LNCaP clone FGC (cell line): ENCODE measurements around the gene MRI1.
A peak's percentile ranks its signal among the peaks of the same experiment; 100 is the strongest.
"Not testable (repeated sequence)": the region's sequence is repeated elsewhere in the genome, so short reads cannot be mapped to it uniquely, and the experiment has no call there.

Experiments used
- DNase-seq: peaks from one replicate; pipeline ENCODE4 v3.0.0-alpha.2; 2011; ENCODE audit warnings: low read depth
- H3K4me3 ChIP-seq: 2 replicates; pipeline ENCODE4 v1.5.1; 2011; ENCODE audit warnings: mild to moderate bottlenecking, low read depth, low read length, control low read depth
- TF ChIP-seq, protein P1 (sequence below): IDR thresholded peaks from 2 replicates; pipeline ENCODE4 v1.5.1; 2012; ENCODE audit warnings: mild to moderate bottlenecking; ENCODE audit not compliant: control insufficient read depth, insufficient read depth; ENCODE audit errors: extremely low read depth

MRI1 gene

DNA sequence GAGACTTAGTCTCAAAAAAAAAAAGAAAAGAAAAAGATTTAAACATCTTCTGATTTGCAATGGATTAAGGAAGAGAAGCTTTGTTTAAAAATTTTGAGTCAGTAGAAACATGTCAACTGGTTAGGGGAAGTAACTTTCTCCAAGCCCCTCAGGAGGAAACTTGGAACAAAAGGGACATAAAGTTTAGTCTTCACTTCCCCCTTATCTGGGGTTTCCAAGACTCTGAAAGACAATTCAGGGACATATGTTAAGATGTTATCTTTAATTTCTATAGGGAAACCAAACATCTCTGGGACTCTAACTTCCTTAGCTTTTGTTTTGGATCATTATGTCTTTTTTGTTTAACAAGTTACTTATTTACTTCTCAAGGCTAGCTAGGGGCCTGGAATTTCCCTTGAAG, 20.1 kb upstream of the MRI1 start:
- TF ChIP-seq, protein P1, sequence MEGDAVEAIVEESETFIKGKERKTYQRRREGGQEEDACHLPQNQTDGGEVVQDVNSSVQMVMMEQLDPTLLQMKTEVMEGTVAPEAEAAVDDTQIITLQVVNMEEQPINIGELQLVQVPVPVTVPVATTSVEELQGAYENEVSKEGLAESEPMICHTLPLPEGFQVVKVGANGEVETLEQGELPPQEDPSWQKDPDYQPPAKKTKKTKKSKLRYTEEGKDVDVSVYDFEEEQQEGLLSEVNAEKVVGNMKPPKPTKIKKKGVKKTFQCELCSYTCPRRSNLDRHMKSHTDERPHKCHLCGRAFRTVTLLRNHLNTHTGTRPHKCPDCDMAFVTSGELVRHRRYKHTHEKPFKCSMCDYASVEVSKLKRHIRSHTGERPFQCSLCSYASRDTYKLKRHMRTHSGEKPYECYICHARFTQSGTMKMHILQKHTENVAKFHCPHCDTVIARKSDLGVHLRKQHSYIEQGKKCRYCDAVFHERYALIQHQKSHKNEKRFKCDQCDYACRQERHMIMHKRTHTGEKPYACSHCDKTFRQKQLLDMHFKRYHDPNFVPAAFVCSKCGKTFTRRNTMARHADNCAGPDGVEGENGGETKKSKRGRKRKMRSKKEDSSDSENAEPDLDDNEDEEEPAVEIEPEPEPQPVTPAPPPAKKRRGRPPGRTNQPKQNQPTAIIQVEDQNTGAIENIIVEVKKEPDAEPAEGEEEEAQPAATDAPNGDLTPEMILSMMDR = no peak
- no peak for DNase-seq
- no peak overlapping the region for H3K4me3 ChIP-seq

DNA sequence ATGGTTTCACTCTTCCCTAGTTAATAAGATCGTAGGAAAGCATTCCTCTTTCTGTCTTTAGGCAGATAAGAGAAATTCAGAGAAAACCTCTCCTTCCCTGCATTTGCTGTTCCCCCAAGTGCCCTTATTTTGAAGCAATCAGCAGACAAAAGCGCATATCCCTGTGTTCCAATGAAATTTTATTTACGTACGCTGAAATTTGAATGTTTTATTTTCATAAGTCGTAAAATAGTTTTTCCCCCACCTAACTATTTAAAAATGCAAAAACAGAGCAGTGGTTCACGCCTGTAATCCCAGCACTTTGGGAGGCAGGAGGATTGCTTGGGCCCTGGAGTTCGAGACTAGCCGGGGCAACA, 17.2 kb upstream of the MRI1 start:
- DNase-seq = no peak
- TF ChIP-seq, protein P1 = no peak
- peak overlapping the region; percentile 96; the same call in 1 of the 2 replicates for H3K4me3 ChIP-seq

DNA sequence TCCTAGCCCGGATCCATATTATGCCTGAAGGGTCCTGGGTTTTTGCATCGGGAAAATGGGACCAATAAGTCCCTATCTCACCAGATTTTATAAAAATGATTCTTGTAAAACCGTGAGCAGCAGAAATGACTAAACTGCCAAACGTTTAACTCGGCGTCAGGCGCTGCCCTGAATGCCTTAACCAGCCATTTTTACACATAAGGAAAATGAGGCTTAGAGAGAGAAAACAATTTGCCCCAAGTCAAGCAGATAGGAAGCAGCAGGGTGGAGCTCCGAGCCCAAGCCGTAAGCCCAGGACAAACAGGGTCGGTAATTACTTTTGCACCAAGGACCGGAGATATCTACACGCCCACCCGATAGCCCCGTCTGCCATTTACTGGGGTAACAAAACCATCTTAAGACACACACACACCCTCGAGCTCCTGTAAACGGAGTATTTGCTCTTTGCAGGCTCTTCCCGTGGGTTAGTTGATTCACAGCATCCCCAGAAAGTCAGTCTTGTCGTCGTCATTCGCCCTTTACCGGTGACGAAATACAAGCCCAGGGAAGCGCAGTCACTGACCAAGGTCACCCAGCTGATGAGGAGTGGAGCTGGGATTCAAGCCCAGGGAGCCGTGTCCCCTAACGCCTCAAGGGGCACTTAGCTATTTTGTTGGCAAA, 16.0 kb upstream of the MRI1 start:
- H3K4me3 ChIP-seq = peak overlapping the region; percentile 96
- TF ChIP-seq, protein P1 = no peak
- DNase-seq = no peak

DNA sequence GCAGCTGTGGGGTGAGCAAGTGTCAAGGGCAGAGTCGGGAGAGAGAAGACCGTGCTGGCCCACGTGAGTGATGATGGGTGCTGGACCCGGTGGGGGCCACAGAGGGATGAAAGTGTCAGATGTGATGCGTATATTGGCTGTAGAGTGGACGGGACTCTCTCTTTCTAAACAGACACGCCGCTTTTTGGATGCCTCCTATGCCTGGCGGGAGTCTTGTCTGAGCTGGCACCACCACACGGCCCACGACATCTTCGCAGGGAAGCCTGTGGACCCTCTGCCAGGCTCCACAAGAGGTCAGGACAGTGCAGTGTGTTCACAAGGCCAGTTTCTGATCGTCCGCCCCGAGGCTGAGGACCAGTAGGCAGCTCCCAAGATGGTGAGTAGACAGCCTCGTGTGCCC, 12.9 kb upstream of the MRI1 start:
- H3K4me3 ChIP-seq = no peak overlapping the region
- TF ChIP-seq, protein P1 = no peak
- no peak for DNase-seq

DNA sequence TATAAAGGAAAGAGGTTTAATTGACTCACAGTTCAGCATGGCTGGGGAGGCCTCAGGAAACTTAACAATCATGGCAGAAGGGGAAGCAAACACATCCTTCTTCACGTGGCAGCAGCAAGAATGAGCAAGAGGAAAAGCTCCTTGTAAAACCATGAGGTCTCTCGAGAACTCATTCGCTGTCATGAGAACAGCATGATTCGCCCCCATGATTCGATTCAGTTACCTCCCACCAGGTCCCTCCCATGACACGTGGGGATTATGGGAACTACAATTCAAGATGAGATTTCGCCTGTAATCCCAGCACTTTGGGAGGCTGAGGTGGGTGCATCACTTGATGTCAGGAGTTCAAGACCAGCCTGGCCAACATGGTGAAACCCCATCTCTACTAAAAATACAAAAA, 10.7 kb upstream of the MRI1 start:
- not testable (repeated sequence) for DNase-seq, H3K4me3 ChIP-seq

DNA sequence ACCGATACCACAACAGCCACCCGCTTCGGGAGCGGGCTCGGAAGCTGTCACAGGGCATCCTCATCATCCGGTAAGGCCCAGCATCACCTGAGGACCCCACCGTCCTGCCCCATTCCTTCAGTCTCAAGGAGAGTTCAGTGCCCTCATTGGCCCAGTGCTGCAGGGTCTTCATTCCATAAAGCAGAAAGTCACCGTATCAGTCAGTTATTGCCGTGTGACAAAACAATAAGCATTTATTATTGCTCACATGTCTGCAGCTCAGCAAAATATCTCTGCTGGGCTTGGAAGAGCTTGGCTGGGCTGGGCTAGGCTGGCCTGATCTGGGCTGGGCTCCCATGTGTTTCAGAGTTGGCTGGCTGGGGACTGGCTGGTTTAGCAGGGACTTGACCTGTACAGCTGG, 8.1 kb upstream of the MRI1 start:
- TF ChIP-seq, protein P1 = no peak

DNA sequence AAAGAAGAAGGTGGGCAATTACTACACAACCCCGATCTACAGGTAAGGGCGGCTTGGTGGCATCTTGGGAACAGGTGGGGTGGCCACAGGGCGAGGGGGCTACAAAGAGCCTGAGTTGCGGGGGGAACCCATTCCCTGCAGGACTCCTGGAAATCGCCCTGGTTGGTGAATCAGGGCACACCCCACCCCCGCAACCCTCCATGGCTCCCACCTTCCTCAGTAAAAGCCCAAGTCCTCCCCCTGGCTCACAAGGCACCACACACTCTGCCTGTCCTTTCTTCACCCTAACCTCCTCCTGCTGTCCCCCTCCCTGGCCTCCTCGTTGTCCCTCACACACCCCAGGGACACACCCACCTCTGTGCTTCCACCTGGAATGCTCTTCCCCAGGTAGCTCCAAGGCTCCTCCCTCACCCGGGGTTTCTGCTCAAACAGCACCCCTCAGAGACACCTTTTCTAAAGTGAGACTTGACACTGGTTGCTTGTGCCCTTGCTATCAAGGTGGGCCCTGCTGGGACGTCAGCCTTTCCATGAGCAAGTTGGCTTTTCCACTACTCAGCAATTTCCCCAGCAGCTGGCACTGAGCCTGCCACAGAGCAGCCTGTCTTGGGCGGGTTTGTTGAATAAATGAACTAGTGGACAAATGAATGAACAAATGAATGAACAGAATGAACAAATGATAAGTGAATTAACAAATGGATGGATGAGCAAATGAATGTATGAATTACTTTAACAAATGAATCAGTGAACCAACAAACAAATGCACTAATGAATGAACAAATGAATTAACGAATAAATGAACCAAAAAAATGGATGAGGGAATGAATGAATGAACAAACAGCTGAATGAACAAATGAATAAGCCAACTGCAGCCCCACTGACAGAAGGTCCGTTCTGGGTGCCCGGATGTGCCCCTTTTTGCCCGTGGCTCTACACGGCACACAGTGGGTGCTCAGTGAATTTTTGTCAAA, 6.2 kb upstream of the MRI1 start:
- TF ChIP-seq, protein P1 = no peak
- no peak overlapping the region for H3K4me3 ChIP-seq

More for the DNA sequence above, 8.1 kb upstream of the MRI1 start:
- no peak for DNase-seq
- H3K4me3 ChIP-seq = no peak overlapping the region

More for the DNA sequence above, 6.2 kb upstream of the MRI1 start:
- DNase-seq = no peak
